DMS114 treated with DMSO at 0.1 percent for 48 hours (cell line): ENCODE measurements around the gene HOXB8.

Experiments used
- DNase-seq: peaks from one replicate; lab custom pipeline; 2025; ENCODE audit not compliant: unreplicated experiment; lab: John Stamatoyannopoulos, UW

The HOXB8 gene

DNA sequence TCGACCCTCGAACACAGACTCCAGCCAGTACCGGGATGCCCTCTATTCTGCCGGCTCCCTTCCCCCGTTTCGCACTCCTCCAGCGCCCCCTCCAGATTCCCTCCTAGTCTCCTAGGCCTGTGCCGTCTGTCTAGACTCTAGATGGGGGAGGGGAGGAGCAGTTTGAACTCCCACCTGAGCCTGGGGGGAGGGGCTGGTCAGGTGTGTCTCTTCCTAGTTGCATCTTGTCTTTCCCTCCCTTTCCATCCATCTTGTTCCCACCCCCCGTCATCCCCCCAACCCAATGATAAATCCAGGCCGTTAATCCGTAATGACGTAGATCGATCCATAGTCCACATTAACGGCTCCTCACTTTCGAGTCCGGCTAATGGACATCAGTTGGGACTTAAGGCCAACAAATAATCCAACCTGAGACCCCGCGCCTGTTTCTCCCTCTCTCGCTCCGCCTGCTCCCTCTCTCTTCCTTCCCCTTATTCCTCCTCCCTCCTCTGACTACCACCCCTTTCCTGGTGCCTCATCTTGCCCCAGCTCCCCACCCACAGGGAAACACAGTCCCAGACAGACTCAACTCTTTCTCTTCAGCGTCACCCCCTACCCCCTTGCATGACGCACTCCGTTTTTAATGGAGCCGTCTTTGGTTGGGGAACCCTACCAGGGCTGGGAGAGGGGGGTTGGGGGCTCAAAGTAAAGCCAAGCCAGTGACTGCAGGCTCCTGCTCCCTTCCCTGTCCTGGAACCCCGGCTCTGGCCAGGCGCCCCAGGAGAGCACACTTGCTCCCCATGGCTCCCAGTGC lies 18.2 kb downstream of the HOXB8 start:
- DNase-seq, result no peak

GRCh38 chr17:48596000-48596734 lies 18.9 kb downstream of the HOXB8 start:
- DNase-seq, result no peak

DNA sequence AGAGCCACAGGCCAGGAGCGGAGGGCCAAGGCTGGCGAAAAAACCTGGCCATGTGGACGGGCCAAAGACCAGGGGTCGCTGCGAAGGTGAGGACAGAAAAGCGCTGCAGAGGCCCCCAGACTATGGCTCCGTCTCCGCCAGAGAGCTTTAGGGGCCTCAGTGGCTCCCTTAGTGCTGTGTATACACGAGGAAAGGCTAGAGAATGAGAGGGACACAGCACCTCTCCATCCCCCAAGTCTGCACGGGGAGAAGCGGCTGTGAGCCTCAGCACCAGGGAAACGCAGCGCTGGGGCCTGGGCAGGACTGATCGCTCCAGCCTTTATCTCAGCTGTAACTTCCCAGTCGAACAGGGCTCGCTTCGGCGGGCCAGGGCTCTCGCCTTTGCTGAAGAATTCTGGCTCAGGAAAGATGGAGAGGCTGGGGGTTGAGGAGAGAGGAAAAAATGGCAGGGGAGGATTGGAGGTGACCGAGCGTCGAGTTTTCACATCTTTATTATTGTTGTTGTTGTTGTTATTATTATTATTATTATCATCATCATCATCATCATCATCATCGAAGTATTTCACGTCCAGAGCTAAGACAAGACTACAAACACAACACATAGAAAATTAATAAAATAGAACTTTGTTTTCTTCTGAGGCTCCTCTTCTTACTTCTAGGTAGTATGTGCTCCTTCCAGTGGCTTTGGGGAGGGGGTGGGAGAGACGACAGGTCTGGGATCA lies 19.7 kb downstream of the HOXB8 start:
- DNase-seq, result no peak

- DNase-seq, result no peak
Observed at GRCh38 chr17:48594538-48595277, 20.4 kb downstream of the HOXB8 start.

GRCh38 chr17:48593840-48594537 lies 21.1 kb downstream of the HOXB8 start:
- DNase-seq, result peak; percentile 63

- DNase-seq, result peak; percentile 45
Observed at GRCh38 chr17:48593126-48593829, 21.8 kb downstream of the HOXB8 start, which contains the start of gene HOXB5. Gene HOXB5, minus strand, starts transcription at chr17:48593779. Its CDS starts 97 bp downstream, at chr17:48593682.

DNA sequence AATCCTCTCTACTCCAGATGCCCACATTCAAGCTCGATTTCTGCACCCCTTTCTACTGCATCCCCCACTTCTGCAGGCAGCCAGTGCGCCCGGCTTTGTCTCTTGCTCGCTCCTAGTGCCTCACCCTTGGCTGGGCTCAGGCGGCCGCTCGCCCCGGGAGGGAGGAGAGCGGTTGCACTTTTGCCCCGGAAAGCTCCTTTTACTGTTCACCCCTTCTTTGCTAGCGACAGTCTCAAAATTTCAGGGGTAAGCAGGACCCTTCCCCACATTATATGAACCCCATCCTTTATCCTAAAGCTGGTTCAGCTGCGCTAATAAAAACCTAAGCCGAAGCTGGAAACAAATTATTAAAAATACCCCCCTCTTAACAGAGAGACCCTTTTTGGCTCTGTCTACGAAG lies 22.5 kb downstream of the HOXB8 start:
- DNase-seq, result no peak

GRCh38 chr17:48592057-48592514 lies 23.0 kb downstream of the HOXB8 start:
- DNase-seq, result no peak

DNA sequence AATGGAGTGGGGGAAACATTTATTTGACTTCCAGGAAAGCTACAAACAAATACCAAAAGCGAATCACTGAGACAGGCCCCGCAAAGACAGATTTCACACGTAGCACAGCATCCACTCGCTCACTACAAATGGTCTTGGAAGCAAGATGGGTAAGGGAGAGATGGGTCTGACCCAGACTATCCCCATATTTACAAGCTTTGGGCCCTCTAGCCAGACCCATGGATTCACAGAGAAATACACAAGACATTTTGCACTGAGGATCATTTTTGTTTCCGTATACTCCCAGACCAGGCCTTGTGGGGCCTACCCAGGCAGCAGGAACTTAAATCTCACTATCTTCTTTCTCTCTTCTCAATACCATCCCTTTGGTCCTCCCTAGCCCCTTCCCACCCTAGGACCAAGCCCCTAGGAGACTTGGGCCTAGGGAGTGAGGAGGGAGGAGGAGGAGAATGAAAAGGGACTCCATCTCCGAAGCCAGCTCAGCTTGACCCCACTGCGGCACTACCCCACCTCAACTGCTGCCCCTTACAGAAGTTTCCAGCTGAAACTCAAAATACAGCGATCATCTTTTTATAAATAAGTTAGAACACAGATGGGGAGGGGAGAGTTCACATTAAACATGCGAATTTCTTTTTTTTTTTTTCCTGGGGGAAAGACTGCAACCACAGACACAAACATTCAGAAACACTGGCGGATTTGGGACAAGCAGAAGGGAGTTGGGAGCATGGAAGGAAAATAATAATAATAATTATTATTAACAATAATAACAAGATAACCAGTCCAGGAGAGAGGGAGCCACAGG lies 23.6 kb downstream of the HOXB8 start:
- no peak for DNase-seq

DNA sequence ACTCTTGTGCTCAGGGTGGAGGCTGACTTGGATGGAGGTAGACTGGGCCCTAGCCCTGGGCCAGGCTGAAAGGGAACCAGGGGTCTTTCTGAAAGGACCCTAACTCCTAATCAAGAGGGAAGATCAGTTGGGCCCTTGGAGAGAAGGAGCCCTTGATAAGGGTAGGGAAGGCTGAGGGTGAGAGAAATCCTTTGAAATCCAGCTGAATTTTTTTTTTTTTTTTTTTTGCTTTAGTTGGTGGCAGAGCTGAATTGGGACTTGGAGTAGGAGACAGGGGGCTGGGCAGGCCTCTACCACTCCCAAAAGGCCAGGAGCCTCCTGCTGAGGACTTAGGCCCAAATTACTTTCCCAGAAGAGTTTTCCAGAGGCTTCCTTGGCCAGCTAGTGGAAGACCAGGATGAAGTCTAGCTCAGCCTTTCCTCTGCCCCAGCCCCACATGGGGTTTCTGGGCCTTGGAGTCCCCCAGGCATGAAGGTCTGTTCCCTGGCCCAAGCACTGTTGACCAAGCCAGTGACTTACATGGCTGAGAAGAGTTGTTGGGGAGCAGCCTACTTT lies 24.4 kb downstream of the HOXB8 start:
- no peak for DNase-seq

DNA sequence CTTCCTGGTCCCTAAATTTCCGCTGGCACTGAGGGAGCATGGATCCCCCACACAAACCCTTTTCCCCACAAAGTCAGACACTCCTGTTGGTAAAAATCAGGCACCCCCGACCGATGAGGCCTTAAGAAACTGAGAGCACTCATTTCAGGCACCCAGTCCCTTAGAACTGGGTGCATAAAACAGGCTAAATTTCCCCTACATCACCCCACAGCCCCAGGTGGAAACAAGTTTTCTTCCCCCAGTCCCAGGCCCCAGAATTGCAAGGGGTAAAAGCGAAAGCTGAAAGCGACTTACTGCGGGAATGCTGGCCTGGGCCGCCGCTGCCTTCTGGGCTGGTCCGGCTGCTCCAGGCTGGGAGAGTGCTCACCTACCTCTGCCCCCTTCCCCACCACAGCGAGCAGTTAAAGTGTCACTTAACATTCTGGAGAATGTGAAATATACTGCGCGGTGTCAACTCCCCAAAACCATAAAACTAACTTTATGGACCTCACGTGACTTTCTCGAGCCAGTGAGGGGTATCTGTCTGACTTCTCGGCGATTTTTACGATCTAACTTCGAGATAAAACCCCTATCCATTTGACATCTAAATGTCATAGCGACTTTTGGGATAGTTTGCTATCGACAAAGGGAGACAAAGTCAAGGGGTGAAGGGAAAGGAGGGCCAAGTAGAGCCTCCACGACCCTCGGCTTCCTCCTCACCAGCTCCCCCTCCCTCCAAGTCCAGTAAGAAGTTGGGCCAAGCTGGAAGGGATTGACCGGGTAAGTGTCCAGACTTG lies 25.1 kb downstream of the HOXB8 start, which contains the start of gene HOXB3:
Gene HOXB3 (minus strand): TSS at position 411 of the 776 bp plus-strand sequence. CDS start 37,767 bp downstream, outside the sequence.
- DNase-seq, result no peak

DNA sequence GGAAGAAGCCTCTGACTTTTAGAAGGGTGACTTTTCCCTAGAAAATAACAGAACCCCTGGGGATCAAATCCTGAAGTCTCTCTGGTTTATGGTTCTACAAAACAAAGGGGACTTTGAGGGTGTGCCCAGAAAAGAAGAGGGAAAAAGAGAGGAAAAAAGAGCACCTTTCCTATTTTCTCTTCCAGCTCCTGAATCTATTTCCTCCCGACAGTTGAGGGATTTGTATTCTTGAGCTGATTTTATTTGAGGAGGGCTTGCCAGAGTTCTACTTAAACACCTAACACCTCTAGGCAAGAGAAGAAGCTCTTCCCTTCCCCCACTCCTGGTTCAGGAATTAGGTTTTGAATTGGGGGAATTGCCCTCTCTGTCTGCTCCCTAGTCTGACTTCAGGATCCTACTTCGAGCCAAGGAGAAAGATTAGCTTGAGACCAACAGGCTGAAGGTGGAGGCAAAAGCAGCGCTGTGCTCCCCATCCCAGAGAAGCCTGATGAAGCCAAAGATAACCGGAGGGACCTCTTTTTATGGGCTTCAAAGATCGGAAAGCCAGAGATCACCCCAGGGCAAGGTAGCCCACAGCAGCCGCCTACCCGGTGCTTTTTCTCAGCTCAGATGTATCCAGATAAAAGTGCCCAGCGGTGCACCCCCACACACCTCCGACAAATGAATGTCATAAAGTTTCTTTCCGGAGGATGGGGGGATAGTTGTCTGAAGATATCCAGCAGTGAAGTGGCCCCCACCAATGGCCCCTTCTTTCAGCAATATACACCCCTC lies 25.8 kb downstream of the HOXB8 start:
- no peak for DNase-seq

DNA sequence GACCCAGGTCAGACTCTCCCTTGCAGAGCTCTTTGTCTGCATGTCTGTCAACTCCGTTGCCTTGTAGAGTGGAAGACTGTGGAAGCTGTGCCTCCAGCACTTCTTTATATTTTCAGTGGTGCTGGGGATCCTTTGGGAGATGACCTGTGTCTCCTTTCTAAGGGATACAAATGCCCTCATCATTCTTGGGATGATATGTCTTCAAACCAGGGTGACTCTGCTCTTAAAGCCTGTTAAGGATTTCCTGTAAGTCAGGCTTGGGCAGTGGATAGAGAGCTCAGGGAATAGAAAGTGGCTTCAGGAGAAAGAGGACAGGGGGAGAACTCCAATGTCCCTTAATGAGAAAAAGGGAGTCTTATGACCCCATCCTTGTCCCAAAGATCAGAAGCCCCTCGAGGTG lies 26.6 kb downstream of the HOXB8 start:
- DNase-seq, result no peak

DNA sequence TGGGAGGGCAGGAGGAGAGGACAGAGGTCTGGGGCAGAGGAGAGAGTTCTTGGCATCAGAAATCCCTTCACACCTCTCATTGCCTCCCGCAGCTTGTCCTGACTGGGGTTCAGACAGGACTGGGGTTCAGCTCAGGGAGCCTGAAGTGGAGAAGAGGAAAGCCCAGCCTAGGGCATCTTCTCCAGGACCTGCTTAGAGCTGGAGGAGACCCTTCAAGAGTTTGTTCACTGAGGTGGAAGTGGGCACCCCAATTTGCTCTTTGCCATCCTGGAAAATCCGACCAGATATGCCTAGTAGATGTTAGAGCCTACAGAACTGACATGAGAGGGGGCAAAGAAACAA lies 27.0 kb downstream of the HOXB8 start:
- DNase-seq, result no peak

GRCh38 chr17:48587276-48588073 lies 27.6 kb downstream of the HOXB8 start:
- DNase-seq, result no peak
